ENCODE results near the gene PWWP2B.

- TF ChIP-seq TARDBP (IDR thresholded peaks at IDR 0.05), result no peak
- TF ChIP-seq ZNF384 (IDR thresholded peaks at IDR 0.05), result no peak
- TF ChIP-seq FOXK2 (IDR thresholded peaks at IDR 0.05), result no peak
- no peak for TF ChIP-seq HDGF (IDR thresholded peaks at IDR 0.05; ENCODE audit: borderline replicate concordance)
- TF ChIP-seq ARNT (IDR thresholded peaks at IDR 0.05), result no peak
- no peak for TF ChIP-seq BHLHE40 (IDR thresholded peaks at IDR 0.05; ENCODE audit: borderline replicate concordance)
- no peak for TF ChIP-seq NFRKB (IDR thresholded peaks at IDR 0.05)
- no peak for TF ChIP-seq PKNOX1 (IDR thresholded peaks at IDR 0.05)
Observed at GRCh38 chr10:132460071-132460470, 63.1 kb downstream of the PWWP2B start.

Data from HEK293T (cell line).